ENCODE data around the gene CACNA1C.
"Not testable (repeated sequence)": the region's sequence is repeated elsewhere in the genome, so short reads cannot be mapped to it uniquely, and the experiment has no call there.

The CACNA1C gene

DNA sequence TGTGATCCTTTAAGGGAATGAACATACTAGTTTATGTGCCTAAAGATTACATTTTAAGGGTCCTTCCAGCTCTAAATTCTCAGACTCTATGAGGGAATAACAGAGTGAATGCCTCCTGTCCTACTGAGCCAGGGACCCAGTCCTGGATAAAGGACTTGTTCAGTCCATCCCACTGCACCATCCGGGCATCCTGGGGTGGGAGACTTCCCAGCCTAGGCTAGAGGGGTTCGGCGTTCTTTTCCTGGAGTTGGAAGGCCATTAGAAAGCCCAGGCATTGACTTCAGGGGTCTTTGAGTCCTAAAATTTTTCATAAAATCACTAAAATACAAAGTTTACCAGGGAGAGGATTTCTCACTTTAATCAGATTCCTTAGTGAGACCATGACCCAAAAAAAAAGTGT, 614.1 kb downstream of the CACNA1C start:
- DNase-seq: no peak

DNA sequence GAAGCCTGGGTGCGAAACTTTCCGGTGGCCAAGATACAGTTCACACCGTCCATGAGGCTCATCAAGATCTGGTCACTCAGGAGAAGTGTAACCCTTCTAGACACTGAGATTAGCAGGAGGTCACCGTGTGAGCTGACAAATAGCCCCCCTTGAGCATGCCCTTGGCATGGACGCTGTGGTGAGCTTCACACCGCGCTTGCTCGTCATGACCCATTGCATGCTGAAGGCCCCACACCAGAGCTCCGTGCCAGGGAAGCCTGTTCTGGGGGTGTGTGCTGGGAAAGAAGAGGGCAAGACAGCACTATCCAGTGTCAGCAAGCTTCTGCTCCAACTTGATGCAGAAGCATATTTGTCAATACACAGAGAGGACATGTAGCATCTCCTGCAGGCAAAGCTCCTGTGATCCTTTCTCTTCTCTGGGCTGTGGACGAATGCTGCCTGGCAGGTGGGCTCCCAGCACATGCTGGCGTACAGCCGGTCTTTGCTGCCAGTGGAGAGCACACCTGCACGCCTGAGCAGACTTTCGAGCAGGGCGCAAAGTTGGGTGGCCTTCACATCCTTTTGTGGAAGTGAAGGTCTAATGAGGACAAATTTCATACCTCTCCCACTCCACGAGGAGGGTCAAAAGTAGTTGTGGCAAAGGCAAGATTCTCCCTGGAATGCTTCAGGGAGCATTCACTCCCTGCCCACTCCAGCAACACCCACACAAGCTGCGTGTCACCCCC, 615.1 kb downstream of the CACNA1C start:
- no peak for DNase-seq

DNA sequence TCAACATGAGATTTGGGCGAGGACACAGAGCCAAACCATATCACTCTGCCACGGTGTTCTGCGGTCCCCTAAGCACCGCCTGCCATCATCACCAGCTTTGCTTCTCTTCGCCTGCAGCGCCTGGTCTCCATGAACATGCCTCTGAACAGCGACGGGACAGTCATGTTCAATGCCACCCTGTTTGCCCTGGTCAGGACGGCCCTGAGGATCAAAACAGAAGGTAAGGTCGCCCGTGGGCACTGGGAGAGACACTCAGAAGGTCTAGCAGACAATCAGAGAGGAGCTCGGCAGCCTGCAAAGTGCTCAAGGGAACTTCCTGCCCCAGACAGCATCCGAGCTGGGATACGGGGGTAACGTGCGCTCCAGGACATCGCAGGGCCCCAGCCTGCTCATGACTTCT, 616.0 kb downstream of the CACNA1C start:
- DNase-seq: no peak

DNA sequence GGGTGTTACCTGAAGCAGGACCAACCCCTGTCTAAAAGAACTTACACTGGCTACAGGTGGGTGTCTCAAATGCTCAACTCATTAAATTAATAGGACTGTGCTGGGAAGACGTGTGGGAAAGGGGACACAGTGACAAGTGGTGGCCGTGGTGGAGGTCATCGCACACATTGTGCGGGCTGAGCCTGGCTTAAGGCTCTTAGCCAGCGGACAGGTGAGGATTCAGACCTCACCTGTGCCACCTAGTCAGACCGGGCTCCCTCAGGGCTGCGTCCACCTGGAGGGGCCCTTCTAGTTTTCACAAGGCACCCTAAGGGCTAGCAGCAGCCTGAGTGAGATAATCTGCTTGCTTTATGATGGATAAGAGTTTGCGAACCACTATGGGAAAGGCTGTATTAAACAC, 616.8 kb downstream of the CACNA1C start:
- no peak for DNase-seq

DNA sequence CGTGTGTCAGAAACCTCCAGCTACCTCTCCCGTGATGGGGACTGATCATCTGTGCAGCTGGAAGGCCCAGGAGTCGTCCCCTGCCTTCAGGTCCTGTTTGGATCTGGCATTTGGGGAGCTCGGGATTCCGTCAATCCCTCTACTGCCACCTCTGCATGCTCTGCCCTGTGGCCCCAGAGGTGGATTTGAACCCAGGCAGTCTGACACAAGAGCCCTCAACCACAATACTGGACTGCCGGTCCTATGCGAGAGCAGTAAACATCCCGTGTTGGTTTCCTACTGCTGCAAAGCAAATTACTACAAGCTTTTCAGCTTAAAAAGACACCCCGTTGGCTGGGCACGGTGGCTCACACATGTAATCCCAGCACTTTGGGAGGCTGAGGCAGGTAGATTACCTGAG, 620.1 kb downstream of the CACNA1C start:
- DNase-seq: no peak

DNA sequence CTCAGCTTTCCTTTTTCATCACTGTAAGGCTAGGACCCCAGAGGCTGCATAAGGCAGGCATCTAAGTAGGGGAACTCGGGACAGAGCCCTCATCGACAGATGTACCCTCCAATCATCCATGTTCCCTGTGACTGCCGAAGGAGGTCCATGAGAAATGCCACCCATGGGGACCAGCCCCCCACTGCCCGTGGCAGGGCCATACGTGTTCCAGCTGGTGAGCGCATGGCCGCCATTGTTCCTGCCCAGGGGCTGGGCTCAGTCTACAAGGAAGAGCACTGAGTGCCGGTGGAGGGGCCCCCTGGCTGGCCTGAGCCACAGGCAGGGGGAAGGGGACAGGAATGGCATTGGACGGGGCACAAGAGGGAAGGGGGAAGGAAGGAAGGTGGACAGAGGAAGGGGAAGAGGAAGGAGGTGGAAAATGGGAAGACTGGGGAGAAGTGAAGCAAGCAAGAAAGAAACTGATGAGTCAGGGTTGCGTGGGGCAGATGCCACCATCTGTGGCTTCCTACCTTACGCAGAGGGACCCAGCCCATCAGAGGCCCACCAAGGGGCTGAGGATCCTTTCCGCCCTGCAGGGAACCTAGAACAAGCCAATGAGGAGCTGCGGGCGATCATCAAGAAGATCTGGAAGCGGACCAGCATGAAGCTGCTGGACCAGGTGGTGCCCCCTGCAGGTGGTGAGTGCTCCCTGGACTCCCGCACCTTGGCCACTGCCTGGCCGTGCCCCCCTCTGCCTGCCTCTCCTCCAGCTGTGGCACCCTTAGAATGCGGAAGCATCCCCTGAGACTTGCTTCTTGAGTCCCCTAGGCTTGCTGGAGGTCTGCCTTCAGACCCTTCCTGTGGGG, 621.4 kb downstream of the CACNA1C start:
- no peak for DNase-seq

DNA sequence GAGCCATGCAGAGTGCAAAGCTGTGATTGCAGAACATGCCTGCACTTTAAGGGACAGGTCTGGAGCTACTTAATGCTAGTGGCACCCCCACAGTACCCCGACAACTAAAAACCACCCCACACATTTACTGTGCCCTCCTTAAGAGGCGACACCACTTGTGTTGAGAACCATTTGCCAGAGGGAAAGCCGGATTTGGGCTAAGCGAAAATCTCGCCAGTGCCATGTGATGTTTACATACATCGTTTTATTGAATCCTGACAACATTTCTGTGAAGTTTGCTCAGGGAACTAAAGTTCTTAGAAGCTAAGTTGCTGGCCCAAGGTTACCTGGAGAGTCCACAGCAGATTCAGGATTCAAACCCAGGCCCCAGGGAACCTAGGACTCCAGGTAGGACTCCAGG, 623.0 kb downstream of the CACNA1C start:
- no peak for DNase-seq

DNA sequence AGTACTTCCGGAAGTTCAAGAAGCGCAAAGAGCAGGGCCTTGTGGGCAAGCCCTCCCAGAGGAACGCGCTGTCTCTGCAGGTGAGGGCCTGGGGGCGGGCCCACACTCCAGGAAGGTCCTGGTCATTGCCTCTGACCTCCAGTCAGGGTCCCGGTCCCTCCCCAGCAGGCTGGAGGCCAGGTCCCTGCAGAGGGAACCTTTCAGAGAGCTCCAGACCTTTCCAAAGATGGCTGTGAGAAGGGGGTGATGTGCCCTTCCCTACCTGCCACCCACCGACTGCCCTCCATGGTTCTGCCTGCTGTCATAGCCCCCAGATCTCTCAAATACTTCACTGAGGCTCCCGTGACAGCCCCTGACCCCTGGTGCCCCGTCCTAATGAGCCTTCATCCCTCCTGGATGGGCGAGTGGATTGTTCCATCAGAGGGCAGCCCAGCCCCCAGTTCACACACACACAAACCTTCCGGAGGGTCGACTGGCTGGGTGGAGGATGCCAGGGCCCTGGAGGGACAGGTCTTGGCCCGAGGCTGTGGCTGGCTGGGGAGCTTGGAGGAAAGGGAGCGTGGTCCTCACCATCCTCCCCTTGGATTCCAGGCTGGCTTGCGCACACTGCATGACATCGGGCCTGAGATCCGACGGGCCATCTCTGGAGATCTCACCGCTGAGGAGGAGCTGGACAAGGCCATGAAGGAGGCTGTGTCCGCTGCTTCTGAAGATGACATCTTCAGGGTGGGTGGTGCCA, 624.5 kb downstream of the CACNA1C start:
- no peak for DNase-seq

DNA sequence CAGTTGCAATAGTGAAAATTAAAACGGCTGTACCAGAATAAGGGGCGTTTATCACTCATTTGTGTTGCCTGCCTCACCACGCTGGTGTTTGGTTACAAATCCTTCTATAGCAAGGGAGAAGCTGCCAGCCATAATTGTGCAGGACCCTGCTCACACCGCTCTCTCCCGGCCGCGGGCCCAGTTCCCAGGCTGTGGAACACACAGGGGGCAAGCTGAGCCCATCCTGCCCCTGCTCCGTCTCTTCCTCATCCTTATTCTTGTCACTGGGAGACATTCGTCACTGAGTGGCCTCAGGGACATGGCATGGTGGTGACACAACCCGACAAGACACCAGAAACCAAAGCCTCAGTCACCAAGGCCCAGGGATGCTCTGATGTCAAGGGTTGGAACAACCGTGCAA, 625.6 kb downstream of the CACNA1C start:
- DNase-seq: no peak

DNA sequence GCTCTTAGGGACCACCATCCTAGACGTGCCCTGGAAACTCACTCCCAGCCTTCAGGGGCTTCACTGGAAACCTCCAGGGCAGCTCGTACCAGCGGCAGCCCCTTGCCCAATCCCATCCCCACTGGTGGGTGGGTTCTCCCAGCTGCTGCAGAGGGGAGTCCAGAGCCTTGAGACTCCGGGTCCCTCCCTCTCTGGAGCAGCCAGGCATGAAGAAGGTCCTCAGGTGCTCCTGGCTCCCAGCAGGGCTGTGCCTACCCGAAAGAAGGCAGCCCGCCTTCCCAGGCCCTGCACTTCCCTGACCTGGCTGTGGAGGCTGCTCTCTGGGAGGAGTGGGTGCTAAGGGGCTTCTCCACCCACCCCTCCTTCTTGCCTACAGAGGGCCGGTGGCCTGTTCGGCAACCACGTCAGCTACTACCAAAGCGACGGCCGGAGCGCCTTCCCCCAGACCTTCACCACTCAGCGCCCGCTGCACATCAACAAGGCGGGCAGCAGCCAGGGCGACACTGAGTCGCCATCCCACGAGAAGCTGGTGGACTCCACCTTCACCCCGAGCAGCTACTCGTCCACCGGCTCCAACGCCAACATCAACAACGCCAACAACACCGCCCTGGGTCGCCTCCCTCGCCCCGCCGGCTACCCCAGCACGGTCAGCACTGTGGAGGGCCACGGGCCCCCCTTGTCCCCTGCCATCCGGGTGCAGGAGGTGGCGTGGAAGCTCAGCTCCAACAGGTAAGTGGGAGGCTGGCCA, 626.5 kb downstream of the CACNA1C start:
- no peak for DNase-seq

DNA sequence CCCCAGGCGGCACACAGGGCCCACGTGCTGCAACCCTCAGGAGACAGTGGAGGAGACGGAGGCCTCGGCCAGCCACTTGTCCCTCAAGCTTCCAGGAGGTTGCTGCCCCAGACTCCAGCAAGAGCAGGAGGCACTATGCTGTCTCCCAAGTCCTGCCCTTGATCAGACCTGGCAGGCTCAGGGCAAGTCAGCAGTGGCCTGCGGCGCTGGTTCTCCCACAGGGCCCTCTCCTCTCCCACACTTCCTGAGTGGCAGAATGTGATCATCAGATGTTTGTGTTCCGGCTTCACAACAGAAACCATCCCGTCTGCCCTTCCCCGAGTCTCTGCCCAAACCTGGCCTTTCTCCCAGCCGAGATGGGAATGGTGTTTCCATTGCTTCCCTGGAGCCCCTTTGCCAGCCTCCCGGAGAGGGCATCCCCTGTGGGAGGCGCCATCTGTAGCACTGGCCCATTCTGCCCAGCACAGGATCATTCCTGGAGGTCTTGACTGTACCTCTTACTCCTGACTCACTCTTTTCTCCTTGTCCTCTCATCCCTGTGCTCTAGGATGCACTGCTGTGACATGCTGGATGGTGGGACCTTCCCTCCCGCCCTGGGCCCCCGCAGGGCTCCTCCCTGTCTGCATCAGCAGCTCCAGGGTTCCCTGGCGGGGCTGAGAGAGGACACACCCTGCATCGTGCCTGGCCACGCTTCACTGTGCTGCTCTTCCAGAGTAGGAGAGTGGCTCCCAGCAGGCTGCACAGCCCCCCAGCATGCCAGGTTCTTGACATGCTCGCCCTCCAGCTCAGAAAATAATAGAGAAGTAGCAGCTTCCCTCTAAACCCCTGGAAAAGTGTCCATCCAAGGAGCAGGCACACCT, 627.3 kb downstream of the CACNA1C start:
- DNase-seq: no peak

DNA sequence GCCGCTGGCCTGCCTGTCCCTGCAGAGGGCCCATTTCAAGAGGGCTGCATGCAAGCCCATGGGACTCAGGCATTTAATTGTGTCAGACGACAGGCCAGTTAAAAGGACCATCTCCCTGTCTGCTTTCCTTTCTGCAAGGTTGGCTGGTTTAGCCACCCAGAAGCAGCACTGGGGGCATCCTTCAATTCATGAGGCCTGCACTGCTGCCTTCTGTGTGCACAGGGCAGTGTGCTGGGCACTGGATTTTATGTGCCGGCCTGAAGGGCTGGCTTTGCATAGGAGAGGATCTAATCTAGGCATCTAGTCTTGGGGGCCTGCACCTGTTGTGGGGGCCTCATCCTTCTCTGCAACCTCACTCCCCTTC, 627.9 kb downstream of the CACNA1C start:
- DNase-seq: no peak

DNA sequence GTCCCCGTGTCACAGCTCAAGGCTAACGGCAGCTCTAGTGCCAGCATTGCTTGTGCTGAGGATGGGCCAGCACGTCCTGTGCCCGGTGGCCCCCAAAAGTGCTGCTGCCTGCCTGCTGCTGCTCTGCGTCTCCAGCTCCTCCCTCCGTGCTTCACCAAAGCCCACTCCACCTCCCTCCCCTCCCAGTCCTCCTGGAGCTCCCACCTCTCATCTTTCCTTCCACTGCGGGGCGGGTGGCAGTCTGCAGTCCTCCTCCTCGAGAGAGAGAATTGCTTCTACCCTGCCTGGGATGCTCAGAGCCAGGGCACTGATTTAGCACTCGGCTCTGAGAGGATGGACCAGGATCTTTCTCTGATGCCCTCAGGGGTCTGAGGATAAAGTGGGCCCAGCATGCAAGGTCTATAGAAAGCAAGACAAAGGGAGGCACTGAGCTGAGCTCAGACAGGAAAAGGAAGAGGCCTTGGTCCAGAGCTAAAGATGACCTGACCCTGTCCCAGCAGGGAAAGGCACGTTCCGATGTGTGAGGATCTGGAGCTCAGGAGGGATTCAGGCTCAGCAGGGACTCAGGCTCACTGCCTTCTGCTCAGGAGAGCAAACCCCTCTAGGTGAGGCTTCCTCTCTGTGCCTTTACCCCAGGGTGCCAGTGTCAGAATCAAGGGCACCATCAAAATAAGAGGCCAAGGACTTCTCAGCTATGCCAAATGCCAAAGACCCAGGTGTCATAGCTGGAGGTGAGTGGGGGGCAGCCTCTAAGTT, 628.8 kb downstream of the CACNA1C start:
- DNase-seq: no peak

DNA sequence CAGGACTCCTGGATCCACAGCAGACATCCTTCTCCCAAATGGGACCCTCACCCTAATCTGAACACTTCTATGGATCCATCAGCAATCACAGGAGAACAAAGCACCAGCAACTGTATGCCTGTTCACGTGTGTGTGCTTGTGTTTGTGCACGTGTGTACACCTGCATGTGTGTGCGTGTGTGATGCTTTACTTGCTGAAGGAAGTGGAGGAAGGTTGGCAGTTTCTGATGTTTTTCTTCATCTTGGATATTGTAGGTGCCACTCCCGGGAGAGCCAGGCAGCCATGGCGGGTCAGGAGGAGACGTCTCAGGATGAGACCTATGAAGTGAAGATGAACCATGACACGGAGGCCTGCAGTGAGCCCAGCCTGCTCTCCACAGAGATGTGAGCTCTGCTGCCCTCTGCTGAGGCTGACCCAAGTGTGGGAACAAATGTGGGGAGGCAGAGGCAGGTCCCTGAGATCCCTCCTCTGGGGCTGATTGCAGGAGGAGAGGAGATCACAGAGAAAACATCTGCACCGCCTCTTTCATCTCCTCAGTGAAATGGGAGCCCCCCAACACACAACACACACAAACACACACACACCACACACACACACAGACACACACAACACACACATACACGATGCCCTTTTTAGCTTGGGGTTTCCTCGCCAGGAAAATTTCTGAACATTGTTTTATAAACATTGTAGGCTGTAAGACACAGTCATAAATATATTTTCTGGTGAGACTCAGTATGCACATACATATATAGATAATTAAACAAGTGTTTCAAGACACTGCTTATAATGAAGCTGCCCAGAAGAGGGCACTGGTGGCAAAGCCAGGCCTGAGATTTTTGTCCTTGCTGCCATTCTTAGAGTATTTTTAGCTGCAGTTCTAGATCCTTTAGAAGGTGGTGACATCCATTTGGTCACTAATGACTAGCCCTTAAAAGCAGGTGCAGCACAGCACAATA, 629.8 kb downstream of the CACNA1C start:
- peak; percentile 22 to 66 (median 41) for DNase-seq

DNA sequence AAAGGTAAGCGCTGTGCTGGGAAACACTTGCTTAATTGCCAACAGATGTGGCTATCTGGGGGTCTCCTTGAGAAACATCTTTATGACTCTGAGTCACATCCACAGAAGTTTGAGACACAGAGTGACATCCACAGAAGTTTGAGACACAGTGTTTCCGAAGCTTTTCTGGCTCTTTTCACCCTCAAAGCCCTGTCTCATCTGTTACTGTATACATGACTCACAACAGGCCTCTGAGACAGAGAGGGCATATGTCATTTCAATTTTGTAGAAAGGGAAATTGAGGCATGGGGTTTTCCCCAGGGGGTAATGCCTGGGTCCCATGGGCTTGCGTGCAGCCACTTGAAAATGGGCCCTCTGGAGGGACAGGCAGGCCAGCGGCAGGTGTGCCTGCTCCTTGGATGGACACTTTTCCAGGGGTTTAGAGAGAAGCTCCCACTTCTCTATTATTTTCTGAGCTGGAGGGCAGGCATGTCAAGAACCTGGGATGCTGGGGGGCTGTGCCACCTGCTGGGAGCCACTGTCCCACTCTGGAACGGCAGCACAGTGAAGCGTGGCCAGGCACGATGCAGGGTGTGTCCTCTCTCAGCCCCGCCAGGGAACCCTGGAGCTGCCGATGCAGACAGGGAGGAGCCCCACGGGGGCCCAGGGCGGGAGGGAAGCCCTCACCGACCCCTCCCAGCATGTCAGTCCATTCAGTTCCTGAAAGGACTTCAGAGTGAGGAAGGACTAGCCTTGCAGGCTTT, 630.7 kb downstream of the CACNA1C start:
- no peak for DNase-seq

DNA sequence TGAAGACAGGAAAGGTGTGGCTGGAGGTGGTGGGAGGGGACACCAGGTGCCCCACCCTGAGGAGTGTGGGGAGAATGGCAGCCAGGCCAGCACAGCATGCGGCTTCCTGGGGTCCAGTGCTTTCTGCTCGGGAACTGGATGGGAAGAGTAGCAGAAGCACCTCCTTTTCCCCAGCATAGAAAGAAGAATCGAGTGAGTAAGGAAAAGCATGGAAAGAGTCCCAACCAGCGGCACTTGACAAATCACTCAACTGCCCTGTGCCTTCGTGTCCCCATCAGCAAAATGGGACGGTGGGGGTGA, 631.2 kb downstream of the CACNA1C start:
- not testable (repeated sequence) for DNase-seq

DNA sequence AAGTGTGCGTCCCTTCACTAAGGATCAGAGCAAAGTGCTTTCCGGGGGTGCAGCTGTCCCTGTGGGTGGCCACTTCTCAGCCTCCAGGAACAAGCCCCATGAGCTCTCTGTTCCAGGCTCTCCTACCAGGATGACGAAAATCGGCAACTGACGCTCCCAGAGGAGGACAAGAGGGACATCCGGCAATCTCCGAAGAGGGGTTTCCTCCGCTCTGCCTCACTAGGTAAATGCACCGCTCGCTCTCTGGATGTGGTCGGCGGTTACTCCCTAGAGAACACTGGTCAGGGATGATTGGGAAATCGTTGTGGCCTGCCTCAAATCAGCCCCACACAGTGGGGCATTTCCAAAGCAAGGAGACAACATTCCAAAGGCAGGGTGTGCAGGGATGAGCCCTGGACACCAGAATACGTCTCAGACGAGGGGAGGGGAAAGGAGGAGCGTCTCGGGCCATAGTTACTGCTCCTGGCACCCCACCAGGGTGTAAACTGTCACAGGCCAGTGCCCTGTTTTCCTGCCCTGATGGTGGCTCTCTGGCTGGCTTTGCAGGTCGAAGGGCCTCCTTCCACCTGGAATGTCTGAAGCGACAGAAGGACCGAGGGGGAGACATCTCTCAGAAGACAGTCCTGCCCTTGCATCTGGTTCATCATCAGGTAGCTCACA, 633.0 kb downstream of the CACNA1C start:
- not testable (repeated sequence) for DNase-seq

DNA sequence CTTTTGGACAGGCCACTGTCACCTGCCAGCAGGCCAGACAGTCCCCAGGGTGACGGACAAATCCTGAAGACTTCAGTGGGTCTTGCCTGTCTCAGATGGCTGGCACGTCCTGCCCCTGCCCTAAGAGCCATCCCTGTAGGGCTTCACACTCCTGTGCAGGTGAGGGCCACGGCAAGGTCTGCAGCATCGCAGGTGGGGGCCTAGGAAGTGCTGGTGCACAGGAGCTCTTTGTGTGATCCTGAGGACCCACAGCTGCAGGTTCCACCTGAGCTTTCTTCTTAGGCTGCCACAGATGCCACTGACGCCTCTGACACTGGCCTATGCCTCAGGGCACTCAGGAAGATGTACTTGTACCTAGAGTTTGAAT, 633.5 kb downstream of the CACNA1C start:
- DNase-seq: no peak

DNA sequence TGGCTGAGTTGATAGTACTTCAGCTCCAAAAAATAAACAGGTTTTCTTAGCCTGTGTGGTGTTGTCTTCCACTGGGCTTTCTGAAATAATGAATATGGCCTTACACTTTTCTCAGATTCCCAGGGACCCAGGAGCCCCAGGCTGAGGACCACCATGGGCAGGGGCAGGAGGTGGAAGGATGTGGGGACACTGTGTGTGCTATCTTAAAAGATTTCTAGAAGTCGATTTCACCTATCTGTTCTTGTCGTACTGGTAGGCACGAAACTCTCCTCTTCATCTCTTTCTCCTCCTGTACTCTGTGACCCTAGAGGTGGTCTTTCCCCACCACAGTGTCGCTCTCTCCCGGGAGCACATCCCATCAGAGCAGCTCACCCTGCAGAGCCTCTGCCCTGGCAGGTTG, 634.3 kb downstream of the CACNA1C start:
- DNase-seq: no peak

Data from stimulated activated naive CD4-positive, alpha-beta T cell (primary cell).